ENCODE results near the gene WNT2B. TPM values are rescaled to one million over a fixed set of nuclear protein-coding genes. Genes with fewer than 3 reads are reported as not detected.
"Not testable (repeated sequence)": the region's sequence is repeated elsewhere in the genome, so short reads cannot be mapped to it uniquely, and the experiment has no call there.

Gene WNT2B
- polyA plus RNA-seq, 1 of the 3 experiments (the other 2 are of a cell fraction): 4.3 TPM

DNA sequence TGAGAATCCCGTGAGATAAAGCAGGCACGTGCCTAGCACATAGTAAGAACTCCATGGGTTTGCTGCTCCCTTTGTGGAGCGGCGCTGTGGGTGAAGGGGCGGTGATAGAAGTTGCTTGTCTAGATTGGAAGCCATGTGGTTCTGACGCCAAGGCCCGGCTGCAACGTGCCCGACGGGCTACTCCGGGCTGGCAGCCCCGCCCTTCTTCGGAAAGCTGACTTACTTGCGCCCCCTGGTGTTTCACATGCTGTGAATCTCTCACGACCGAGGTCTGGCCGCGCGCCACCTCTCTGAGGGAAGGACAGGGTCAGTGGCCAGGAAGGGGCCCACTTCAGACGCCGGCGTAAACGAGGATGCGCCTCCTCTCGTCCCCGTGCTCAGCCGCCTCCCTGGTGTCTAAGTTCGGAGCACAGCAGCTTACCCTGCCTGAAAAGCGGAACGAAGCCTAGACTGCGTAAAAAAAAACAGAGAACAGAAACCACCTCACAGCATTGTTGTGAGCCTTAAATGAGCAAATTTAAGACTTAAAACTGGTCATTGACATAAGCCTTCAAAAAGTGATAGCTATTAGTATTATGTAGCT lies 42.6 kb upstream of the WNT2B start:
- ChIA-PET CTCF (interaction anchor here (0.6 to 12.9 kb wide), 33 partner anchors 9 to 671 kb away, joined by 3 to 154 read pairs (median 4); partner anchors contain the start of genes CTTNBP2NL and MOV10), POLR2A (interaction anchor here (0.6 to 0.7 kb wide), 3 partner anchors 74 to 276 kb away, joined by 3 to 4 read pairs (median 4); no protein-coding TSS in a partner anchor)
- peak; percentile 75 for TF ChIP-seq NFIC (IDR thresholded peaks at IDR 0.05; ENCODE audit: borderline replicate concordance)
- TF ChIP-seq, protein P1, sequence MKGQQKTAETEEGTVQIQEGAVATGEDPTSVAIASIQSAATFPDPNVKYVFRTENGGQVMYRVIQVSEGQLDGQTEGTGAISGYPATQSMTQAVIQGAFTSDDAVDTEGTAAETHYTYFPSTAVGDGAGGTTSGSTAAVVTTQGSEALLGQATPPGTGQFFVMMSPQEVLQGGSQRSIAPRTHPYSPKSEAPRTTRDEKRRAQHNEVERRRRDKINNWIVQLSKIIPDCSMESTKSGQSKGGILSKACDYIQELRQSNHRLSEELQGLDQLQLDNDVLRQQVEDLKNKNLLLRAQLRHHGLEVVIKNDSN (IDR thresholded peaks at IDR 0.05; ENCODE audit: borderline replicate concordance, low read depth): no peak
- peak; percentile 35; the same call in 1 of the 2 replicates for TF ChIP-seq TCF12 (IDR thresholded peaks at IDR 0.05)
- TF ChIP-seq, protein P2, sequence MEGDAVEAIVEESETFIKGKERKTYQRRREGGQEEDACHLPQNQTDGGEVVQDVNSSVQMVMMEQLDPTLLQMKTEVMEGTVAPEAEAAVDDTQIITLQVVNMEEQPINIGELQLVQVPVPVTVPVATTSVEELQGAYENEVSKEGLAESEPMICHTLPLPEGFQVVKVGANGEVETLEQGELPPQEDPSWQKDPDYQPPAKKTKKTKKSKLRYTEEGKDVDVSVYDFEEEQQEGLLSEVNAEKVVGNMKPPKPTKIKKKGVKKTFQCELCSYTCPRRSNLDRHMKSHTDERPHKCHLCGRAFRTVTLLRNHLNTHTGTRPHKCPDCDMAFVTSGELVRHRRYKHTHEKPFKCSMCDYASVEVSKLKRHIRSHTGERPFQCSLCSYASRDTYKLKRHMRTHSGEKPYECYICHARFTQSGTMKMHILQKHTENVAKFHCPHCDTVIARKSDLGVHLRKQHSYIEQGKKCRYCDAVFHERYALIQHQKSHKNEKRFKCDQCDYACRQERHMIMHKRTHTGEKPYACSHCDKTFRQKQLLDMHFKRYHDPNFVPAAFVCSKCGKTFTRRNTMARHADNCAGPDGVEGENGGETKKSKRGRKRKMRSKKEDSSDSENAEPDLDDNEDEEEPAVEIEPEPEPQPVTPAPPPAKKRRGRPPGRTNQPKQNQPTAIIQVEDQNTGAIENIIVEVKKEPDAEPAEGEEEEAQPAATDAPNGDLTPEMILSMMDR (IDR thresholded peaks at IDR 0.05): peak; percentile 80
- TF ChIP-seq EP300 (IDR thresholded peaks at IDR 0.05; ENCODE audit: borderline replicate concordance in 1 of 2, low read depth in 1 of 2, low read length in 1 of 2): no peak
- TF ChIP-seq MXI1 (IDR thresholded peaks at IDR 0.05; ENCODE audit: low read depth, low read length): peak; percentile 98
- TF ChIP-seq CHD2 (IDR thresholded peaks at IDR 0.05; ENCODE audit: low read length, partially characterized antibody): peak; percentile 58
- TF ChIP-seq SMC3 (IDR thresholded peaks at IDR 0.05; ENCODE audit: low read depth, low read length): peak; percentile 94
- peak; percentile 79 for TF ChIP-seq RAD21 (IDR thresholded peaks at IDR 0.05; ENCODE audit: low read length)
- no peak for TF ChIP-seq RCOR1 (IDR thresholded peaks at IDR 0.05; ENCODE audit: low read length)
- peak; percentile 84; the same call in 1 of the 2 replicates for TF ChIP-seq SIN3A (IDR thresholded peaks at IDR 0.05; ENCODE audit: borderline replicate concordance, low read depth, low read length)
- TF ChIP-seq YY1 (IDR thresholded peaks at IDR 0.05; ENCODE audit: low read depth): peak; percentile 43; the same call in 1 of the 2 replicates
- TF ChIP-seq, protein P3, sequence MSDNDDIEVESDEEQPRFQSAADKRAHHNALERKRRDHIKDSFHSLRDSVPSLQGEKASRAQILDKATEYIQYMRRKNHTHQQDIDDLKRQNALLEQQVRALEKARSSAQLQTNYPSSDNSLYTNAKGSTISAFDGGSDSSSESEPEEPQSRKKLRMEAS (IDR thresholded peaks at IDR 0.05; ENCODE audit: low read depth): peak; percentile 99
- 0 out of 2 replicates have a peak, but pooled peaks have one; percentile 45 for TF ChIP-seq FOXJ3 (CRISPR knock-in tag; IDR thresholded peaks at IDR 0.05)
- no peak; the same call in 1 of the 2 replicates for TF ChIP-seq NRF1 (IDR thresholded peaks at IDR 0.05; ENCODE audit: low read depth, low read length)
- TF ChIP-seq, protein P4, sequence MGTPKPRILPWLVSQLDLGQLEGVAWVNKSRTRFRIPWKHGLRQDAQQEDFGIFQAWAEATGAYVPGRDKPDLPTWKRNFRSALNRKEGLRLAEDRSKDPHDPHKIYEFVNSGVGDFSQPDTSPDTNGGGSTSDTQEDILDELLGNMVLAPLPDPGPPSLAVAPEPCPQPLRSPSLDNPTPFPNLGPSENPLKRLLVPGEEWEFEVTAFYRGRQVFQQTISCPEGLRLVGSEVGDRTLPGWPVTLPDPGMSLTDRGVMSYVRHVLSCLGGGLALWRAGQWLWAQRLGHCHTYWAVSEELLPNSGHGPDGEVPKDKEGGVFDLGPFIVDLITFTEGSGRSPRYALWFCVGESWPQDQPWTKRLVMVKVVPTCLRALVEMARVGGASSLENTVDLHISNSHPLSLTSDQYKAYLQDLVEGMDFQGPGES (IDR thresholded peaks at IDR 0.05; ENCODE audit: low read depth, low read length): no peak
- TF ChIP-seq, protein P5, sequence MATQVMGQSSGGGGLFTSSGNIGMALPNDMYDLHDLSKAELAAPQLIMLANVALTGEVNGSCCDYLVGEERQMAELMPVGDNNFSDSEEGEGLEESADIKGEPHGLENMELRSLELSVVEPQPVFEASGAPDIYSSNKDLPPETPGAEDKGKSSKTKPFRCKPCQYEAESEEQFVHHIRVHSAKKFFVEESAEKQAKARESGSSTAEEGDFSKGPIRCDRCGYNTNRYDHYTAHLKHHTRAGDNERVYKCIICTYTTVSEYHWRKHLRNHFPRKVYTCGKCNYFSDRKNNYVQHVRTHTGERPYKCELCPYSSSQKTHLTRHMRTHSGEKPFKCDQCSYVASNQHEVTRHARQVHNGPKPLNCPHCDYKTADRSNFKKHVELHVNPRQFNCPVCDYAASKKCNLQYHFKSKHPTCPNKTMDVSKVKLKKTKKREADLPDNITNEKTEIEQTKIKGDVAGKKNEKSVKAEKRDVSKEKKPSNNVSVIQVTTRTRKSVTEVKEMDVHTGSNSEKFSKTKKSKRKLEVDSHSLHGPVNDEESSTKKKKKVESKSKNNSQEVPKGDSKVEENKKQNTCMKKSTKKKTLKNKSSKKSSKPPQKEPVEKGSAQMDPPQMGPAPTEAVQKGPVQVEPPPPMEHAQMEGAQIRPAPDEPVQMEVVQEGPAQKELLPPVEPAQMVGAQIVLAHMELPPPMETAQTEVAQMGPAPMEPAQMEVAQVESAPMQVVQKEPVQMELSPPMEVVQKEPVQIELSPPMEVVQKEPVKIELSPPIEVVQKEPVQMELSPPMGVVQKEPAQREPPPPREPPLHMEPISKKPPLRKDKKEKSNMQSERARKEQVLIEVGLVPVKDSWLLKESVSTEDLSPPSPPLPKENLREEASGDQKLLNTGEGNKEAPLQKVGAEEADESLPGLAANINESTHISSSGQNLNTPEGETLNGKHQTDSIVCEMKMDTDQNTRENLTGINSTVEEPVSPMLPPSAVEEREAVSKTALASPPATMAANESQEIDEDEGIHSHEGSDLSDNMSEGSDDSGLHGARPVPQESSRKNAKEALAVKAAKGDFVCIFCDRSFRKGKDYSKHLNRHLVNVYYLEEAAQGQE (IDR thresholded peaks at IDR 0.05; ENCODE audit: low read depth, low read length): no peak
- TF ChIP-seq POLR2AphosphoS5 (IDR thresholded peaks at IDR 0.05; ENCODE audit: low read depth, low read length): 0 out of 2 replicates have a peak, but pooled peaks have one; percentile 30
- no peaks in the 10 kb centered on the region for H3K79me2 ChIP-seq (ENCODE audit: insufficient read depth)
- H3K9me2 ChIP-seq: no peaks in the 10 kb centered on the region
- H3K27ac ChIP-seq (ENCODE audit: low read depth in 2 of 2, low read length in 1 of 2): peak overlapping the region in 1 of 2 experiments; percentile 15; a peak in 1 of 4 replicates
- H3K4me3 ChIP-seq (ENCODE audit: low read depth in 2 of 2, low read length in 1 of 2): peak overlapping the region; percentile 24 to 35; a peak in 3 of 4 replicates
- H3K4me1 ChIP-seq (ENCODE audit: control insufficient read depth in 1 of 2, insufficient read depth in 2 of 2, low read depth in 1 of 2, low read length in 1 of 2): peaks cover 6 to 9% of the 10 kb centered on the region in 2 experiments; a peak in 2 of 4 replicates
- peaks cover 20% of the 10 kb centered on the region for H3F3A ChIP-seq (replicated peaks; ENCODE audit: insufficient read depth)
- no peaks in the 10 kb centered on the region for H4K20me1 ChIP-seq (ENCODE audit: insufficient read depth)
- H3K4me2 ChIP-seq: peak overlapping the region; percentile 41; the same call in 1 of the 2 replicates
- DNase-seq: peak; percentile 85
- WGBS (ENCODE audit: low lambda C conversion rate): 29% methylated on average over 10 of the region's 31 CpGs
- peaks cover 0 to 3% of the 10 kb centered on the region in 2 experiments for H3K36me3 ChIP-seq (replicated peaks in 1 of 2; ENCODE audit: control insufficient read depth in 1 of 2, insufficient read depth in 2 of 2, low read length in 1 of 2)
- H3K27me3 ChIP-seq (ENCODE audit: insufficient read depth): no peaks in the 10 kb centered on the region
- H3K9me3 ChIP-seq: no peaks in the 10 kb centered on the region
- peak overlapping the region; percentile 40; the same call in 1 of the 2 replicates for H3K9ac ChIP-seq
- H2AFZ ChIP-seq (ENCODE audit: low read depth): peak overlapping the region; percentile 74; the same call in 1 of the 2 replicates

DNA sequence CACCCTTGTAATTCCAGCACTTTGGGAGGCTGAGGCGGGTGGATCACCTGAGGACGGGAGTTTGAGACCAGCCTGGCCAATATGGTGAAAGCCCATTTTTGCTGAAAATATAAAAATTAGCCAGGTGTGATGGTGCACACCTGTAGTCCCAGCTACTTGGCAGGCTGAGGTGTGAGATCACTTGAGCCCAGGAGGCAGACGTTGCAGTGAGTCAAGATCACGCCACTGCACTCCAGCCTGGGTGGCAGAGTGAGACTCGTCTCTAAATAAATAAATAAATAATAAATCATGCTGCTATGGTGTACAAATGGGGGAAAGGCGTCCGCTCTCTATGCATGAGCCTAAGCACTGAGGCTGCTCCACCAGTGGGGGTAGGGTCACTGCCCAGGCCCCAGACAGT lies 38.4 kb upstream of the WNT2B start:
- H3K36me3 ChIP-seq (replicated peaks in 1 of 2; ENCODE audit: control insufficient read depth in 1 of 2, insufficient read depth in 2 of 2, low read length in 1 of 2); H4K20me1 ChIP-seq (ENCODE audit: insufficient read depth); H3K4me3 ChIP-seq (ENCODE audit: low read depth in 2 of 2, low read length in 1 of 2); H3K27ac ChIP-seq (ENCODE audit: low read depth in 2 of 2, low read length in 1 of 2); POLR2A ChIA-PET; H3K9me3 ChIP-seq; H3K27me3 ChIP-seq (ENCODE audit: insufficient read depth); H2AFZ ChIP-seq (ENCODE audit: low read depth); H3K79me2 ChIP-seq (ENCODE audit: insufficient read depth); H3K4me2 ChIP-seq; H3K4me1 ChIP-seq (ENCODE audit: control insufficient read depth in 1 of 2, insufficient read depth in 2 of 2, low read depth in 1 of 2, low read length in 1 of 2); DNase-seq; H3K9me2 ChIP-seq; H3K9ac ChIP-seq: not testable (repeated sequence)
- H3F3A ChIP-seq (replicated peaks; ENCODE audit: insufficient read depth): peaks cover 13% of the 10 kb centered on the region
- CTCF ChIA-PET: interaction anchor here (1.1 to 12.9 kb wide), 4 partner anchors 11 to 111 kb away, joined by 3 to 154 read pairs (median 4); no protein-coding TSS in a partner anchor
- 85% methylated on average over 7 of the region's 7 CpGs for WGBS (ENCODE audit: low lambda C conversion rate)
